GM21526 (cell line): ENCODE data around the gene CCNA2.

Experiments used
- ATAC-seq: cut with Tn5 transposase; IDR thresholded peaks from one replicate; pipeline ENCODE4 v1.9.1; 2021; ENCODE audit warnings: moderate library complexity; ENCODE audit not compliant: unreplicated experiment, low FRiP score

CCNA2 gene

GRCh38 chr4:121778991-121779628, 44.6 kb downstream of the CCNA2 start:
- ATAC-seq: no peak

DNA sequence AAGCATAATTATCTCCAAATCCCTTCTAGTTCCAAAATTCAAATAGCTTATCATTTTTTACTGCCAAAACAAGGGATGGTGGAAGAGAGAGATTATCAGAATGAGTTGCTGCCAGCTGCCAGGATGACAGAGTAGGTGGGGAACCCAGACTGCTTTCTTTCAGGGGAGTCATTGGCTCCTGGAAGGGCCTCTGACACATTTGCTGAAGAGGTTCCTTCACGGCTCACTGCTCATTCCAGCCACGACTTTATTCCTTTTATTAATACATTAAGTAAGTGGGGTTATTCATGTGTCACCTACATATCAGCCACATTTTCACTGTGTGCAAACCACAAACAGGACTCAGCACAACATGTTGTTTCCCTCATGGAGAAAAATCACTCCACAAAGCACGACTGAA, 46.1 kb downstream of the CCNA2 start:
- ATAC-seq: peak; percentile 55

DNA sequence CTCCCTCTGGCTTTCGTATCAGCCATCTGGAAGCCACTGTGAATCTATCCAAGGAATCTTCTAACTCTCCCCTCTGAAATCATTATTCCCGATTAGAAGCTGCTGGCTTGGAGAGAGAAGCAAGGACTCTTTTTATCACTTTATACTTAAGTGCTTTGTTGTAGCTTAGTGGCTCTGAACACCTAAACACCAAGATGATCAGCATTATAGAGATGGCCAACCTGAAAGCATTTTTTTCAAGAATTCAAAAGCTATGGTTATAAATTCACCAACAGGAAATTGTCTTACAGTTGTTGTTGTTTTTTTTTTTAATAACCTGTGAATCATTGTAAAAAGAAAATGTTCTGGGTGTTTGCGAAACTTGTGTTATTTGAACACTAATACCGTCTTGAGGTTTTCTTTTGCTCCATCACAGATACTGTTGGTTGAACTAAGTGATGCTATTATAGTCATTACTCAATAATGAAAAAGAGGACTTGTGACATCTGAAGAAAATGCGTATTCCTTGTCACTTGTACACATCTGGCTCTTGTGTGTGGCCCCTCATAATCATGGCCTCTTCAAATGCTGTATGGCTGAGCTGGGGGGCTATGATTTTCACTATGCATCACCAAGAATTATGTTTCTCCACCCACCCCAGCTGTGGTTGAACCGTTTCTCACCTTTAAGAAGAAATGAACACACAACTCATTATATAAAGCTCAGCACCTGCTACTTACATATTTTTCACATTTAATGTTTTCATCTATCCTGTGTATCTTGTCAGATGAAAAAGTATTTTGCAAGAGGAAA, 46.9 kb downstream of the CCNA2 start:
- no peak for ATAC-seq

DNA sequence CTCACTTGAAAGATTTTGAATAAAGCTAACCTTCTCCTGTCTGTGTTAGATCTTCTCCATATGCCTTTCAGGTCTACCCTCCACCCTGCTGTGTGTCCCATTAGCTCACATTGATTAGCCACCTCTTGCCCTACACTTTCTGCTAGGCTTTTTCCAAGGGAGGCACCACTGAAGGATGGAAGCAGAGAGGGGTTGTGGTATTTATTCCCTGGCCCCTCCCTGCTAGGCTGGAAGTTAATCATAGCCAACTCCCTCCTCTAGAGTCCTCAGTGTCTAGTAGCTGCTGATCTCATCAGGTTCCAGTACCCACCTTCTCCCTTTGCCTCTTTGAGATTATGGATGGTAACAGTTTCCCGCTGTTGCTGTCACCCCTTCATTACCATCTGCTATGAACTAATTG, 49.8 kb downstream of the CCNA2 start:
- ATAC-seq: no peak

GRCh38 chr4:121771869-121772268, 51.8 kb downstream of the CCNA2 start:
- ATAC-seq: no peak

- ATAC-seq: no peak
These were observed 54.3 kb downstream of the CCNA2 start for GRCh38 chr4:121769341-121769740.

DNA sequence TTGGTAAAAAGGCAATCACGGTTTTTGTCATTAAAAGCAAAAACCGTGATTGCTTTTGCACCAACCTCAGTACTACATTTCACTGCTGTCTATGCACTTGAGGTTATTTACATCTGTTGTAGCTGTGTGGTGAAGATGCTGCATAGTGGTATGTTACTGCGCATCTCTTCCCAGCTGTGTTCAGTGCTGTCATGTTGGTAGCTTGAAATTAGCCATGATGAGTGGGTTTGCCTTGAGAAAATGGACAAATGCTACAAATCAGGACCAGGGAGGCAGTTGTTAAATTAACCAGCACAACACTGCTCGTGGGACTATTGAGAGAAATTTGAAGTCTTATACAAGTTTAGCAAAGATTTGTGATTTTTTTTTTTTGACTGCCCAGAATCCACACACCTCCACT, 56.5 kb downstream of the CCNA2 start:
- ATAC-seq: no peak
